ENCODE results near the gene IFNAR1.
A peak's percentile ranks its signal among the peaks of the same experiment; 100 is the strongest.
"Not testable (repeated sequence)": the region's sequence is repeated elsewhere in the genome, so short reads cannot be mapped to it uniquely, and the experiment has no call there.

IFNAR1 gene

GRCh38 chr21:33313611-33314010 lies 11.2 kb upstream of the IFNAR1 start:
- H3K4me3 ChIP-seq (ENCODE audit: low read depth, low read length), result no peak overlapping the region
- TF ChIP-seq CTCF (conservative IDR thresholded peaks at IDR 0.05; ENCODE audit: low read depth, low read length), result no peak
- no peak for DNase-seq (ENCODE audit: low read depth)

GRCh38 chr21:33314111-33314510 lies 10.7 kb upstream of the IFNAR1 start:
- DNase-seq (ENCODE audit: low read depth), result peak; percentile 80
- H3K4me3 ChIP-seq (ENCODE audit: low read depth, low read length), result no peak overlapping the region
- no peak for TF ChIP-seq CTCF (conservative IDR thresholded peaks at IDR 0.05; ENCODE audit: low read depth, low read length)

- no peak overlapping the region for H3K4me3 ChIP-seq (ENCODE audit: low read depth, low read length)
- no peak for DNase-seq (ENCODE audit: low read depth)
- TF ChIP-seq CTCF (conservative IDR thresholded peaks at IDR 0.05; ENCODE audit: low read depth, low read length), result no peak
Observed at GRCh38 chr21:33315946-33316710, 8.6 kb upstream of the IFNAR1 start.

- TF ChIP-seq CTCF (conservative IDR thresholded peaks at IDR 0.05; ENCODE audit: low read depth, low read length), result no peak
- DNase-seq (ENCODE audit: low read depth), result peak; percentile 16
- no peak overlapping the region for H3K4me3 ChIP-seq (ENCODE audit: low read depth, low read length)
Observed at GRCh38 chr21:33317145-33317544, 7.6 kb upstream of the IFNAR1 start.

GRCh38 chr21:33317786-33318486 lies 6.8 kb upstream of the IFNAR1 start:
- no peak for TF ChIP-seq CTCF (conservative IDR thresholded peaks at IDR 0.05; ENCODE audit: low read depth, low read length)
- no peak for DNase-seq (ENCODE audit: low read depth)
- H3K4me3 ChIP-seq (ENCODE audit: low read depth, low read length), result no peak overlapping the region

- H3K4me3 ChIP-seq (ENCODE audit: low read depth, low read length); DNase-seq (ENCODE audit: low read depth): not testable (repeated sequence)
Observed at GRCh38 chr21:33321005-33321404, 3.8 kb upstream of the IFNAR1 start.

- not testable (repeated sequence) for DNase-seq (ENCODE audit: low read depth); H3K4me3 ChIP-seq (ENCODE audit: low read depth, low read length)
Observed at GRCh38 chr21:33323610-33324009, 1.2 kb upstream of the IFNAR1 start.
